Thyroid gland (tissue), 4 donors: ENCODE measurements around the gene FALEC. TPM values are rescaled to one million over a fixed set of nuclear protein-coding genes. Genes with fewer than 3 reads are reported as not detected.

ENCODE experiments used
- DNase-seq, 2 donors: peaks; one replicate each; pipeline ENCODE4 v3.0.0-alpha.2; 2019
- H3K27ac ChIP-seq, 3 donors: fragments of 200-600 bp; sonication (generic); 1 replicate in 2 of 3; 2 replicates in 1 of 3; pipeline ENCODE4 v1.5.1; 2016 to 2019; ENCODE audit warnings: mild to moderate bottlenecking in 1 of 3, moderate library complexity in 1 of 3
- H3K27me3 ChIP-seq: fragments of 200-600 bp; sonication (generic); one replicate; pipeline ENCODE4 v1.5.1; 2019
- H3K36me3 ChIP-seq, 2 donors: fragments of 200-600 bp; sonication (generic); one replicate each; pipeline ENCODE4 v1.5.1; 2016 to 2019
- H3K4me1 ChIP-seq, 2 donors: fragments of 200-600 bp; sonication (generic); one replicate each; pipeline ENCODE4 v1.5.1; 2017 to 2019
- H3K4me3 ChIP-seq, 3 donors: fragments of 200-600 bp; sonication (generic); replicated peaks in 1 of 3; 1 replicate in 2 of 3; 2 replicates in 1 of 3; pipeline ENCODE4 v1.5.1; 2016; ENCODE audit warnings: mild to moderate bottlenecking in 1 of 3
- H3K9me3 ChIP-seq: fragments of 200-600 bp; sonication (generic); one replicate; pipeline ENCODE4 v1.5.1; 2017
- POLR2A ChIP-seq, 2 donors: fragments of 450-650 bp; IDR thresholded peaks; one replicate each; pipeline ENCODE4 v1.6.1; 2017; ENCODE audit warnings: antibody characterized with exemption in 2 of 2, mild to moderate bottlenecking in 2 of 2, moderate library complexity in 1 of 2
- WGBS, 2 donors: methylation state at CpG; one replicate each; pipeline ENCODE4 v1.1.5; 2017; 5-methylcytosine and 5-hydroxymethylcytosine counted together
- intact Hi-C: fragments of 100-400 bp; cut with DNase I; formaldehyde crosslinking; loops from one replicate; pipeline ENCODE4 v1.15.1; 2023
- total RNA-seq, 4 donors: library from RNA; depleted of rRNA; stranded (reverse); fragments of >200 nt; gene quantifications; one replicate each; pipeline ENCODE4 v1.2.3, GENCODE V29; 2016
- TF ChIP-seq, protein P1 (sequence below), 6 experiments: fragments of 200-600 bp in 3 of 6; fragments of 450-650 bp in 3 of 6; sonication (generic) in 3 of 6; IDR thresholded peaks; one replicate each; pipeline ENCODE4 v1.5.1; 2016 to 2019; ENCODE audit warnings: antibody characterized with exemption in 6 of 6, mild to moderate bottlenecking in 2 of 6, inconsistent platforms in 1 of 6, moderate library complexity in 1 of 6

FALEC gene
- total RNA-seq, 4 donors from 2014 or later = not detected

DNA sequence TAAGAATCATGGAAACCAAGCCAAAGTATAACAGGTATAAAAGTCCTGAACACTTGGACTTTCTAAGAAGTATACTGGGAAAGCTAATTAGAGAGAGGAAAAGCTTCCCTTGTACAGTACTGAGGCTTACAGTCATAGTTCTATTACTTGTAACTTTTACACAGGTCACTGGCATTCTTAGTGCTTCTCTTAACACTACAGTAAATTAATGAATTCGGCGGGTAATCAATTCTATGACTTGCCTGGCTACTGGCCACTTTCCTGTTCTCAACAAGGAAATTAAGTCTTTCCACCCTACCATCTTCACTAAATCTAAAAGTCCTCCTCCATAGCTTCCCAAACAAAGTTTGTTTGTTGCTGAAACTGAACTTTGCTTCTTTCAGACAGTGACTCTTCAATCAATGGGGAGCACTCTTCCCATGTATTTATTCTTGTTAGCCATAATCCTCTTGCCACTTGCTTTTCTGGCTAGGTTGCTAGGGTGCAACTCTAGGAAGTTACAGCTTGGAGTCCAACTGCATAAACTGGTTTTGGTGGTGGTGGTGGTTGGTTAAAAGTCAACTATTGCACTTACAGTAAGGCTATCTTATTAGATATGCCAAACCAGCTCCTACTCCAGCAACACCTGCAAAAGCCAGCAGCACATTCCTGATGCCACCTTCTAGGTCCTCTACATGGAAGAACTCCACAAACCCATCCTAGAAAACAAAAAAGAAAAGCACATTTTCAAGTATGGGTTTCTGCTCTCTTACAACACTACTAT, 61.4 kb downstream of the FALEC start:
- H3K4me3 ChIP-seq = peak overlapping the region; percentile 34 to 98 (median 92)
- H3K27ac ChIP-seq = peak overlapping the region; percentile 99 to 100 (median 99)
- peak in 1 of 2 donors; percentile 3 for TF ChIP-seq POLR2A (IDR thresholded peaks at IDR 0.05)
- TF ChIP-seq, protein P1, sequence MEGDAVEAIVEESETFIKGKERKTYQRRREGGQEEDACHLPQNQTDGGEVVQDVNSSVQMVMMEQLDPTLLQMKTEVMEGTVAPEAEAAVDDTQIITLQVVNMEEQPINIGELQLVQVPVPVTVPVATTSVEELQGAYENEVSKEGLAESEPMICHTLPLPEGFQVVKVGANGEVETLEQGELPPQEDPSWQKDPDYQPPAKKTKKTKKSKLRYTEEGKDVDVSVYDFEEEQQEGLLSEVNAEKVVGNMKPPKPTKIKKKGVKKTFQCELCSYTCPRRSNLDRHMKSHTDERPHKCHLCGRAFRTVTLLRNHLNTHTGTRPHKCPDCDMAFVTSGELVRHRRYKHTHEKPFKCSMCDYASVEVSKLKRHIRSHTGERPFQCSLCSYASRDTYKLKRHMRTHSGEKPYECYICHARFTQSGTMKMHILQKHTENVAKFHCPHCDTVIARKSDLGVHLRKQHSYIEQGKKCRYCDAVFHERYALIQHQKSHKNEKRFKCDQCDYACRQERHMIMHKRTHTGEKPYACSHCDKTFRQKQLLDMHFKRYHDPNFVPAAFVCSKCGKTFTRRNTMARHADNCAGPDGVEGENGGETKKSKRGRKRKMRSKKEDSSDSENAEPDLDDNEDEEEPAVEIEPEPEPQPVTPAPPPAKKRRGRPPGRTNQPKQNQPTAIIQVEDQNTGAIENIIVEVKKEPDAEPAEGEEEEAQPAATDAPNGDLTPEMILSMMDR (IDR thresholded peaks at IDR 0.05) = no peak
- intact Hi-C loops = no loop called here
- H3K27me3 ChIP-seq = no peaks in the 10 kb centered on the region
- H3K9me3 ChIP-seq = no peaks in the 10 kb centered on the region
- peaks cover 44 to 45% of the 10 kb centered on the region in 2 donors for H3K4me1 ChIP-seq
- 6 to 18% methylated on average over 2 of the region's 2 CpGs for WGBS, 2 donors
- peak in 1 of 2 donors; percentile 9 for DNase-seq
- H3K36me3 ChIP-seq = peaks cover 38 to 68% of the 10 kb centered on the region in 2 donors

DNA sequence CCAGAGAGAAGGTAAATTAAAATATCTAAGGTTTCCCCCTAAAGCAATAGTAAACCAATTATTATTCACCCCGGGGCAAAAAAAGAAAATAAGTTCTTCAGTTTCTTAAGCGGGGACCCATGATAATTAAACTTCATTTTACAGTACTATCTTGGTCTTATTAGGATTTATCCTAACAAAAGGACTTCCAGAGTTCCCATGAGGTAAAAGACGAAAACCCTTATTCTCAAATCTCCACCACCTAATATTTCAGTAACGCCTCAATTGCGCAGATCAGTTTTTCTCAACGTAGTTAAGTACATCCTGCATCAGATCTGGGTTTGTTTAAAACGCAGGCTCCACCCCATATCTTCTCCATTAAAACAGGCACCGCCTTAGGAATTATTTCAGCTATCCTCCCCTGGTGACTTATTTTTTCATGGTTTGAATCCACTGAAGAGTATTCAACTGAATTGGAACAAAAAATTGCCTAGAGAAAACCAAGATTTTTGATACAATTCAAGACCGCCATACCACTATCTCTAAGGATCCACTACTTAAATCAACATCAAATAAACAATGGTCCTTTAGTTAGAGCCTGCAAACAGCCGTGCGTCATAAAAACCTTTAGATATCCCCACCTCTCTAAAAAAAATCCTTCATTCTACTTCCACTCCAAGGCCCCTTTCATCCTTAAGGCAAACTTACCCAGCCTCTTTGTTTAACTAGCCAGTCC, 62.2 kb downstream of the FALEC start:
- H3K36me3 ChIP-seq = peaks cover 34 to 65% of the 10 kb centered on the region in 2 donors
- no peaks in the 10 kb centered on the region for H3K9me3 ChIP-seq
- H3K4me1 ChIP-seq = peaks cover 37 to 39% of the 10 kb centered on the region in 2 donors
- intact Hi-C loops = no loop called here
- peak in 1 of 2 donors; percentile 53 for TF ChIP-seq POLR2A (IDR thresholded peaks at IDR 0.05)
- TF ChIP-seq, protein P1 (IDR thresholded peaks at IDR 0.05) = no peak
- no peaks in the 10 kb centered on the region for H3K27me3 ChIP-seq
- H3K4me3 ChIP-seq = peak overlapping the region; percentile 34 to 98 (median 92)
- H3K27ac ChIP-seq = peak overlapping the region; percentile 99 to 100 (median 99)
- 2 to 3% methylated on average over 11 of the region's 11 CpGs for WGBS, 2 donors
- DNase-seq = no peak

DNA sequence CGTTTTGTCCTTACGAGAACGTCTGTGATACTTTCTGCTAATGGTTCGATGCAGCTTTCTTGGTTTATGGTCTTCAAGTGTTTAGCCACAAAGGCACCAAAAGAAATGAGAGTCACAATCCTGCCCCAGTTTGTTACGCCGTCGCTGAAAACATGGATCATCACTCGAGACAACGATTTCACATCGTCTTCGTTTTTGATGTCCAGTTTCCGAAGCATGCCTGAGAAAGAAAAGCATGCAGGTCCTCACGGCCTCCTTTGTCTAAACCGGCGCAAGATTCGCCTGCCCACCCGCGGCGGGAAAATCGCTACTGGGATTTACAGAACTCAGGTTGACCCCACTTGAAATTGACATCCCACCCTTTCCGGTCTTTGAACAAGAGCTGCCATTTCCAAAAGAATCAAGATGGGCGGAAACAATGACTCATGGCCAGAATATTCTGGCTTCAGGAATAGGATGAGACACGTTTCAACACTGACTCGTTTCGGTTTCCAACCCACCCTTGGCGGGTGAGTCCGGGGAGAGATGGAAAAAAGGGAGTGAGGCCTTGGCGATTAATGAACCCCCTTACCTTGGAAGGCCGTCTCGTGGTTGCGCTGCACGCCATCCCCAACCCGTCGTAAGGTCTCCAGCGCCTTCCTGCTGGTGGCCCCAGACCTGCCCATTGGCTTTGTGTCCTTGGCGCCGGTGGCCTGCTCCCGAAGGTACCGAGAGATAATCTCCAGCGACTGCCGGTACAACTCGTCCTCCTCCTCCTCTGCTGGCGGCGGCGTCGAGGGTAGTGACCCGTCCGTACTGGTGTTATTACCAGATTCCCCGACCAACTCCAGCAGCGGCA, 62.9 kb downstream of the FALEC start:
- H3K4me1 ChIP-seq = peaks cover 29 to 31% of the 10 kb centered on the region in 2 donors
- no peaks in the 10 kb centered on the region for H3K9me3 ChIP-seq
- H3K27ac ChIP-seq = peak overlapping the region; percentile 99 to 100 (median 99)
- TF ChIP-seq, protein P1 (IDR thresholded peaks at IDR 0.05) = no peak
- peak in 1 of 2 donors; percentile 29 for TF ChIP-seq POLR2A (IDR thresholded peaks at IDR 0.05)
- WGBS, 2 donors = 1% methylated on average over 34 to 40 of the region's 50 CpGs
- peak; percentile 36 to 38 for DNase-seq
- H3K4me3 ChIP-seq = peak overlapping the region; percentile 34 to 98 (median 92)
- peaks cover 27 to 58% of the 10 kb centered on the region in 2 donors for H3K36me3 ChIP-seq
- intact Hi-C loops = no loop called here
- no peaks in the 10 kb centered on the region for H3K27me3 ChIP-seq

DNA sequence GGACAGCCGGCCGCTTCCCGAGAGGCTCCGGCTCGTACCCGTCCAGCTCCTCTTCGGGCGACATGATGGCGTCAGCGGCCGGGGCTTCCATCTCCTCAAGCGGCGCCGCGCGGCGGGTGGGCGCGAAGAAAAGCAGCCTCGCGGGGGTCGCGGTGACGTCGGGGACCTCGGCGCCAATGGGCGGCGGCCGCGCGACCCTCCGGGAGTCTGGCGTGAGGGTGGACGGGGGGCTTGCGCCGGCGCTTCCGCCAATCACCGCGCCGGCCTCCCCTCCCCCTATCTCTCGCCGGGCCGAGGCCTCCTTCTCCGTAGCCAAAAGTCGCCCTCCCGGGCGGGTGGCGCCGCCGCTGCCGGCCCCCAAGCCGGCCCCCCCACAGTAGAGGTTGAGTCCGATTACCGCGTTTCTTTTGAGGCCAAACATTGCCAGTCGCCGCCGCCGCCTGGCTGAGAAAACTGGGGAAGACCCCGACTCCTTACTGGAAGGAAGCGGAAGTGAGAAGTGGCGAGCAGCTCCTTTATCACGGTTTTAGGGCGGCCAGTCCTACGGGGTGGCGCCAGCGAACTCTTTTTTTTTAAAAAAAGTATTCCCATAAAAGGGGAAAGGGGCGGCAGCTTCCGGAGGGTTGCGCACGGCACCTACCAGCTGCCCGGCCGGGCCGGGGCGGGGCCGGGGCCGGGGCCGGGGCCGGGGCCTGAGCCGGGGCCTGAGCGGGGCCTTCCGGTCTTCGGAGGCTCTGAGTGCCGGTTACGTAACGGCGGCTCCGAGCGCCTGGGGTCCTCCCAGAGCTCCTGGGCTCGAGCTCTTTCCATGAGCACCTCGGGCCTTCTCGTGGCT, 63.8 kb downstream of the FALEC start, which contains the start of gene MCL1:
TSS of gene MCL1 (minus strand) at position 501 of the 835 bp plus-strand sequence. CDS start at position 421, 80 bp downstream.
- Histone ChIP-seq H3K4me3 (peak within 1 kb of the TSS; percentile 34 to 98 (median 92)), H3K4me1 (peaks cover 21 to 23% of the 10 kb centered on the region in 2 donors), H3K9me3 (no peaks in the 10 kb centered on the region), H3K27me3 (no peaks in the 10 kb centered on the region), H3K27ac (peak within 1 kb of the TSS; percentile 99 to 100 (median 99)), H3K36me3 (peaks cover 21 to 49% of the 10 kb centered on the region in 2 donors)
- TF ChIP-seq, protein P1 (IDR thresholded peaks at IDR 0.05) = peak in 1 of 6 experiments; percentile 3
- peak; percentile 95 to 97 for TF ChIP-seq POLR2A (IDR thresholded peaks at IDR 0.05)
- intact Hi-C loops = no loop called here
- peak; percentile 95 for DNase-seq
- 0% methylated on average over 26 to 44 of the region's 94 CpGs for WGBS, 2 donors
